ENCODE results near the gene SDCCAG8.

The SDCCAG8 gene

GRCh38 chr1:243535014-243535413, 279.2 kb downstream of the SDCCAG8 start:
- in situ Hi-C loops (cut with HindIII; ENCODE audit: low pct_ligation_motif_present, low pct_unique_long_range_greater_than_20kb, low sequenced_read_pairs) = no loop called here
- DNase-seq = no peak

DNA sequence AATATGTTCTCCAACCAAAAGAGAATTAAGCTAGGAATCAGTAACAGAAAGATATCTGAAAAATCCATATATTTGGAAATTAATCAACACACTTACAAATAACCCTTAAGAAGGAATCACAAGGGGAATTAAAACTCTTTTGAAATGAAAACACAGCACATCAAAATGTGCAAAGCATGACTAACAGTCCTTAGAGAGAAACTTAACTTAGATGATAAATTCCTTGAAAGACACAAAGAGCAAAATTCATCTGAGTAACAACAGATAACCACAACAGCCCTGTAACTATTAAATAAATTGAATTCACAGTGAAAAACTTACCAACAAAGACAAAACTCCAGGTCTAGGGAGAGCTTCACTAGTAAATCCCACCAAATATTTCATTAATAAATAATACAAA, 283.8 kb downstream of the SDCCAG8 start:
- in situ Hi-C loops (cut with HindIII; ENCODE audit: low pct_ligation_motif_present, low pct_unique_long_range_greater_than_20kb, low sequenced_read_pairs) = no loop called here
- no peak for DNase-seq

DNA sequence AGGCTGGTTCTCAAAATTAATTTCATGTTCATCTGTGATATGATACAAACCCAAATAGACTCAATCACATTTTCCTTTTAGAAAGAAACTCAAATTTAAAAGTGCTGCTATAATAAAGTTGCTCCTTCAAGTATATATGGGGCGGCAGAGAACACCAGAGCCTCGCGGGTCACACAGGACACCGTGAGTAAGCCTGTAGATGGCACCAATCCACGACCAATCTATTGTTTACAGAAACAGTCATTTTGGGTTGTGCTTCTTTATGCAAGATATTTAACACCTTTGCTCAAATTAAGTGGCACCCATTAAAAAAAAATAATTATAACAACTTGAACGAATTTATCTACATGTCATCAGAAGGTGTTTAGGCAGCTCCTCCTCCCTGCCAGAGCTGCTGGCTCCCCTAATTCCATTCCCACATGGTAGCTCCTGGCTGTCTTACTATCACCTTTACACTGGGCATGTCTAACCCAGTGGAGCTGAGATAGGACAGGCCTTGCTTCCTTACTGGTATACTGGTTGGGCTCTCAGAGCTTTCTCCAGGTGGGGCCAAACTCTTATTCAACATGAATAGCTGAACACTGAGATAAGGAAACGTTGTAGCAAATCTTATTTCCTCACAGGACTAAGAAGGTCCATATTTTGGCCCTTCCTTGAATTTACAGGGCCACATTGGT, 287.0 kb downstream of the SDCCAG8 start:
- in situ Hi-C loops (cut with HindIII; ENCODE audit: low pct_ligation_motif_present, low pct_unique_long_range_greater_than_20kb, low sequenced_read_pairs) = no loop called here
- DNase-seq = no peak

- in situ Hi-C loops (cut with HindIII; ENCODE audit: low pct_ligation_motif_present, low pct_unique_long_range_greater_than_20kb, low sequenced_read_pairs) = no loop called here
- DNase-seq = no peak
Measured at GRCh38 chr1:243543501-243543900, 287.7 kb downstream of the SDCCAG8 start.

DNA sequence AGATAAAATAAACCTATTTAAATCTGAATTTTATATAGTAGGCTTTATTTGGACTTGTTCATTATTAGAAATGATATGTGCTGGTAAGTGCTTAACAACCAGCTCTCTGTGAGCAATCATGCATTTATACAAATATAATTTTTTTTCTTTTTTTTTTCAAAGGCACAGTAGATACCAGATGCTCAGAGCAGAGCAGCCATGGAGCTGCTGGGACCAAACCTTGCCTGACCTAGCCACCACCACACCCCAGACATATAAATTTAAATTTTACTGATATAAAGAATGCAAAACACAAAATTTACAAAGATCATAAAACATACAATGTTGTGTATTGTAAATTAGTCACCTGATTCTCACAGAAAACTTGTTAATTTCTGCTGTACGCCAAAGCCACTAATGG, 290.6 kb downstream of the SDCCAG8 start:
- in situ Hi-C loops (cut with HindIII; ENCODE audit: low pct_ligation_motif_present, low pct_unique_long_range_greater_than_20kb, low sequenced_read_pairs) = no loop called here
- DNase-seq = no peak

- DNase-seq = no peak
- in situ Hi-C loops (cut with HindIII; ENCODE audit: low pct_ligation_motif_present, low pct_unique_long_range_greater_than_20kb, low sequenced_read_pairs) = no loop called here
Measured at GRCh38 chr1:243547891-243548290, 292.1 kb downstream of the SDCCAG8 start.

DNA sequence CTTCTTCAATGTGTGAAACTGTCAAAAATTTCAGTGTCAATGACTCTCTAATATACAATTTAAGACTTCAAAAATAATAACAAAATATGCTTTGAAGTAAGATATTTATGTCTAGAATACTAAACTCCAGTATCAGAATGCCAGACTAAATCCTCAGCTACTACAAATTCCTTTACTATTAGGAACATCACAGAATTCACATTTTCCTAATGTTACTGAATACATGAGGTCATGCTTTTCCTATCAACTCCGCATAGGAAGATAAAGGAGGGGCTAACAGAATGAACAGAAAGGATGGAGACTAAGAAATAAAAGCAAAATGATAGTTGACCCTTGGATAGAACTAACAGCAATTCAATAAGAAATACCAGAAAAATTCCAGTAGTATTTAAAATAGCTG, 292.7 kb downstream of the SDCCAG8 start:
- in situ Hi-C loops (cut with HindIII; ENCODE audit: low pct_ligation_motif_present, low pct_unique_long_range_greater_than_20kb, low sequenced_read_pairs) = no loop called here
- no peak for DNase-seq

DNA sequence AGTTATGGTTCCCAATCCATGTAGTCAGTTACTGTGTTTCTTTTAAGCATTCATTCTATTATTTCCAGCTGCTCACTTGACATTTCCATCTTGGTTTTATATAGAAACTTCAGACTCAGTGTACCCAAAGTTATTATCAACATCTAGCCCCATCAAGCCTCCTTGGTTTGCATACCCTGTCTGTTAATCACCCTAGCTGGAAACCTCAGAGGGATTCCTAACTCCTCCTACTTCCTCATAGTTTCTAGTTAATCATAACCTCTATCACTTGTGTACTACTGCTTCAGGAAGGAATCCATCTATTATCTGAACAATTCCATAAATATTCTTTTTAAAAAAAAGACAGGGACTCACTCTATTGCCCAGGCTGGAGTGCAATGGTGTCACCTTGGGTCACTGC, 293.3 kb downstream of the SDCCAG8 start:
- in situ Hi-C loops (cut with HindIII; ENCODE audit: low pct_ligation_motif_present, low pct_unique_long_range_greater_than_20kb, low sequenced_read_pairs) = no loop called here
- peak; percentile 81 for DNase-seq

Data from ACHN (cell line).